ENCODE measurements around the gene CACNG3. TPM values are rescaled to one million over a fixed set of nuclear protein-coding genes. Genes with fewer than 3 reads are reported as not detected.

Gene CACNG3
- total RNA-seq, 2 donors from 2014 or later = not detected

DNA sequence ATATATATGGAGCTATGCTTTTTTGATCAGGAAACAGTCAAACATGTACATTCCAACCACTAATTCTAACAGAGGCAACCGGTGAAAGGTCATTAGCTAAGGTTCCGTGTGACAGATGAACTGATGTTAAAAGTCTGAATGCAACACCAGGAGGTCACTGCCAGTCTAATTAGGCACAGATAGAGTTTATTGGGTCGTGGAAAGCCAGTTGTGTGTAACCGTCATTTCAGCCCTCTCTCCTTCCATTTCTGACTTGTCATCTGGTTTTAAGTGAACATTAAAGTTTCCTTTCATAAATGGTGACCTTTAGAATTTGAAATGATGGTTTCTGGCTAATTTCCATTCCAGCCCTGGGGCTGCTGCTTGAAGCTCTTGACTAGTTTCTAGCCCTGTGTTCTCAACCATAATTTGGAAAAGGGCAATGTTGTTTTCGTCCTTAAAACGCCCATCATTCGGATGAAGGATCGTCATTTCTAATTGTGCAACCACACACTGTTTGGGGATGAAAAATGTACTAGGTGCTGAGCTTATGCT, 23.9 kb downstream of the CACNG3 start:
- Histone ChIP-seq H3K36me3 (ENCODE audit: control insufficient read depth, insufficient read depth, low read length) (no peaks in the 10 kb centered on the region), H3K27ac (ENCODE audit: low read depth, low read length) (no peak overlapping the region), H3K4me1 (ENCODE audit: control insufficient read depth, insufficient read depth, low read length) (no peaks in the 10 kb centered on the region), H3K9me3 (ENCODE audit: control insufficient read depth, low read length) (no peaks in the 10 kb centered on the region), H3K27me3 (ENCODE audit: control insufficient read depth, insufficient read depth, low read length, poor library complexity, severe bottlenecking) (no peaks in the 10 kb centered on the region), H3K9ac (ENCODE audit: extremely low read depth, low read length, poor library complexity, severe bottlenecking) (no peak overlapping the region), H3K4me3 (ENCODE audit: low read length) (no peak overlapping the region)
- no peak for DNase-seq
- Mint-ChIP-seq H3K9me3 (peaks cover 5% of the 10 kb centered on the region), H3K4me3 (no peak overlapping the region), H3K27ac (no peak overlapping the region), H3K4me1 (no peaks in the 10 kb centered on the region), H3K27me3 (ENCODE audit: insufficient read depth) (peaks cover 3% of the 10 kb centered on the region), H3K36me3 (ENCODE audit: low read depth) (no peaks in the 10 kb centered on the region)
- TF ChIP-seq, protein P1, sequence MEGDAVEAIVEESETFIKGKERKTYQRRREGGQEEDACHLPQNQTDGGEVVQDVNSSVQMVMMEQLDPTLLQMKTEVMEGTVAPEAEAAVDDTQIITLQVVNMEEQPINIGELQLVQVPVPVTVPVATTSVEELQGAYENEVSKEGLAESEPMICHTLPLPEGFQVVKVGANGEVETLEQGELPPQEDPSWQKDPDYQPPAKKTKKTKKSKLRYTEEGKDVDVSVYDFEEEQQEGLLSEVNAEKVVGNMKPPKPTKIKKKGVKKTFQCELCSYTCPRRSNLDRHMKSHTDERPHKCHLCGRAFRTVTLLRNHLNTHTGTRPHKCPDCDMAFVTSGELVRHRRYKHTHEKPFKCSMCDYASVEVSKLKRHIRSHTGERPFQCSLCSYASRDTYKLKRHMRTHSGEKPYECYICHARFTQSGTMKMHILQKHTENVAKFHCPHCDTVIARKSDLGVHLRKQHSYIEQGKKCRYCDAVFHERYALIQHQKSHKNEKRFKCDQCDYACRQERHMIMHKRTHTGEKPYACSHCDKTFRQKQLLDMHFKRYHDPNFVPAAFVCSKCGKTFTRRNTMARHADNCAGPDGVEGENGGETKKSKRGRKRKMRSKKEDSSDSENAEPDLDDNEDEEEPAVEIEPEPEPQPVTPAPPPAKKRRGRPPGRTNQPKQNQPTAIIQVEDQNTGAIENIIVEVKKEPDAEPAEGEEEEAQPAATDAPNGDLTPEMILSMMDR (conservative IDR thresholded peaks at IDR 0.05) = no peak
- WGBS, 2 experiments (ENCODE audit: insufficient coverage in 1 of 2, insufficient read length in 1 of 2) = 80 to 89% methylated on average over 8 of the region's 8 CpGs

DNA sequence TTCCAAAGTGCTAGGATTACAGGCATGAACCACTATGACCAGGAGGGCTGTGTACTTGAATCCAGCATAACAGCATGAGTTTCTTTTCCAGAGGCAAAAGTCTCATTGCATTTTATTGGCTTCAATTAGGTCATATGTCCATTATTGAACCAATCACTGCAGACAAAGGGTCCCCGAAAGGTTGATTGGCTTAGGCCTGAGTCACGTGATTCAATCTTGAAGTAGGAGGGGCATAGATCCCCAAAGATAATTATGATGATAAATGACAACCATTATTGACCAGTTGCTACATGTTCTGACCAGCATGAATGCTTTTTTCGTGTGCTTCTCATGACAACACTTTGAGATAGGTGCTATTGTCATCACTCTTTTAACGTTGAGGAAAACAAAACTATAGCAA, 25.3 kb downstream of the CACNG3 start:
- no peak for DNase-seq
- Mint-ChIP-seq H3K27me3 (ENCODE audit: insufficient read depth) (peaks cover 3% of the 10 kb centered on the region), H3K27ac (no peak overlapping the region), H3K4me3 (no peak overlapping the region), H3K36me3 (ENCODE audit: low read depth) (no peaks in the 10 kb centered on the region), H3K4me1 (no peaks in the 10 kb centered on the region), H3K9me3 (no peaks in the 10 kb centered on the region)
- H3K4me1 ChIP-seq (ENCODE audit: control insufficient read depth, insufficient read depth, low read length) = no peaks in the 10 kb centered on the region
- 93 to 97% methylated on average over 2 to 4 of the region's 4 CpGs for WGBS, 2 experiments (ENCODE audit: insufficient coverage in 1 of 2, insufficient read length in 1 of 2)
- H3K4me3 ChIP-seq (ENCODE audit: low read length) = no peak overlapping the region
- H3K36me3 ChIP-seq (ENCODE audit: control insufficient read depth, insufficient read depth, low read length) = no peaks in the 10 kb centered on the region
- TF ChIP-seq, protein P1 (conservative IDR thresholded peaks at IDR 0.05) = no peak
- H3K9ac ChIP-seq (ENCODE audit: extremely low read depth, low read length, poor library complexity, severe bottlenecking) = no peak overlapping the region
- no peaks in the 10 kb centered on the region for H3K27me3 ChIP-seq (ENCODE audit: control insufficient read depth, insufficient read depth, low read length, poor library complexity, severe bottlenecking)
- no peak overlapping the region for H3K27ac ChIP-seq (ENCODE audit: low read depth, low read length)
- no peaks in the 10 kb centered on the region for H3K9me3 ChIP-seq (ENCODE audit: control insufficient read depth, low read length)

DNA sequence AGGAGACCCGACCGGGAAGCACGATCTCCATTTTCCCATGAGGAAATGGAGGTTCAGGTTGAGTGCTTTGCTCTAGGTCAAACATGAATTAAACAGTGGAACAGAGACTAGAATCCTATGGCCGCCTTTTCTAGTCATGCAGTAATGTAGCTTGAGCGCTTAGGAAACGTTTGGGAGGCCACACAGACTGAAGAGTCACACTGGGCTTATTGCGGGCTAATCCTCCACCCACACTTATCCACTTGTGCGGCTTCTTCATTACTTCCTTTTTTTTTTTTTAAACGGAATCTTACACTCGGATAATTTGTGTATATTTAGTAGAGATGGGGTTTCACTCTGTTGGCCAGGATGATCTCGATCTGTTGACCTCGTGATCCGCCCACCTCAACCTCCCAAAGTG, 26.0 kb downstream of the CACNG3 start:
- H3K4me3 Mint-ChIP-seq = no peak overlapping the region
- 94 to 100% methylated on average over 6 to 11 of the region's 13 CpGs for WGBS, 2 experiments (ENCODE audit: insufficient coverage in 1 of 2, insufficient read length in 1 of 2)
- TF ChIP-seq, protein P1 (conservative IDR thresholded peaks at IDR 0.05) = no peak
- no peak overlapping the region for H3K9ac ChIP-seq (ENCODE audit: extremely low read depth, low read length, poor library complexity, severe bottlenecking)
- H3K36me3 Mint-ChIP-seq (ENCODE audit: low read depth) = no peaks in the 10 kb centered on the region
- H3K4me3 ChIP-seq (ENCODE audit: low read length) = no peak overlapping the region
- no peaks in the 10 kb centered on the region for H3K4me1 ChIP-seq (ENCODE audit: control insufficient read depth, insufficient read depth, low read length)
- no peaks in the 10 kb centered on the region for H3K27me3 ChIP-seq (ENCODE audit: control insufficient read depth, insufficient read depth, low read length, poor library complexity, severe bottlenecking)
- H3K4me1 Mint-ChIP-seq = no peaks in the 10 kb centered on the region
- H3K27ac Mint-ChIP-seq = no peak overlapping the region
- H3K27ac ChIP-seq (ENCODE audit: low read depth, low read length) = no peak overlapping the region
- H3K9me3 ChIP-seq (ENCODE audit: control insufficient read depth, low read length) = no peaks in the 10 kb centered on the region
- DNase-seq = no peak
- peaks cover 3% of the 10 kb centered on the region for H3K27me3 Mint-ChIP-seq (ENCODE audit: insufficient read depth)
- H3K9me3 Mint-ChIP-seq = no peaks in the 10 kb centered on the region
- no peaks in the 10 kb centered on the region for H3K36me3 ChIP-seq (ENCODE audit: control insufficient read depth, insufficient read depth, low read length)

Measured in endodermal cell (in vitro differentiated cells).